Islet of Langerhans (tissue), 1 donor: Measurements from ENCODE around the gene RAET1L.
"Not testable (repeated sequence)": the region's sequence is repeated elsewhere in the genome, so short reads cannot be mapped to it uniquely, and the experiment has no call there.

Source experiments
- FAIRE-seq: peaks from one replicate; lab custom pipeline; 2011; peaks lifted over from hg19 to GRCh38; lab: Jason Lieb, UNC

The RAET1L gene

GRCh38 chr6:150015281-150016001 lies 9.9 kb downstream of the RAET1L start:
- FAIRE-seq = not testable (repeated sequence)

- not testable (repeated sequence) for FAIRE-seq
Observed at GRCh38 chr6:150014623-150015280, 10.6 kb downstream of the RAET1L start.

GRCh38 chr6:150013785-150014622 lies 11.3 kb downstream of the RAET1L start:
- FAIRE-seq = not testable (repeated sequence)

GRCh38 chr6:150012846-150013784 lies 12.2 kb downstream of the RAET1L start:
- not testable (repeated sequence) for FAIRE-seq

- no peak for FAIRE-seq
Observed at GRCh38 chr6:150008588-150008987, 16.7 kb downstream of the RAET1L start.

- FAIRE-seq = no peak
Observed at GRCh38 chr6:150006961-150007464, 18.3 kb downstream of the RAET1L start.

- FAIRE-seq = no peak
Observed at GRCh38 chr6:150005761-150006651, 19.3 kb downstream of the RAET1L start.

GRCh38 chr6:150004783-150005717 lies 20.3 kb downstream of the RAET1L start:
- no peak for FAIRE-seq

- no peak for FAIRE-seq
Observed at GRCh38 chr6:150004101-150004782, 21.1 kb downstream of the RAET1L start.

- not testable (repeated sequence) for FAIRE-seq
Observed at GRCh38 chr6:150003599-150003998, 21.7 kb downstream of the RAET1L start.

GRCh38 chr6:150002710-150003109 lies 22.6 kb downstream of the RAET1L start:
- FAIRE-seq = no peak

GRCh38 chr6:150001295-150002008 lies 23.9 kb downstream of the RAET1L start:
- FAIRE-seq = no peak

GRCh38 chr6:149999636-150000035 lies 25.7 kb downstream of the RAET1L start:
- no peak for FAIRE-seq

- FAIRE-seq = no peak
Observed at GRCh38 chr6:149995971-149996370, 29.4 kb downstream of the RAET1L start.

GRCh38 chr6:149995235-149995750 lies 30.0 kb downstream of the RAET1L start:
- FAIRE-seq = no peak

GRCh38 chr6:149991838-149992237 lies 33.5 kb downstream of the RAET1L start:
- no peak for FAIRE-seq

GRCh38 chr6:149991472-149991795 lies 33.9 kb downstream of the RAET1L start:
- not testable (repeated sequence) for FAIRE-seq
